ENCODE data around the gene E2F3. TPM values are rescaled to one million over a fixed set of nuclear protein-coding genes. Genes with fewer than 3 reads are reported as not detected.

Gene E2F3
- total and polyA plus RNA-seq, 10 of the 15 experiments (the other 5 are each of a cell fraction or from before 2014, with no cell fraction given), result 5.1 to 16.8 (median 10.6) TPM

DNA sequence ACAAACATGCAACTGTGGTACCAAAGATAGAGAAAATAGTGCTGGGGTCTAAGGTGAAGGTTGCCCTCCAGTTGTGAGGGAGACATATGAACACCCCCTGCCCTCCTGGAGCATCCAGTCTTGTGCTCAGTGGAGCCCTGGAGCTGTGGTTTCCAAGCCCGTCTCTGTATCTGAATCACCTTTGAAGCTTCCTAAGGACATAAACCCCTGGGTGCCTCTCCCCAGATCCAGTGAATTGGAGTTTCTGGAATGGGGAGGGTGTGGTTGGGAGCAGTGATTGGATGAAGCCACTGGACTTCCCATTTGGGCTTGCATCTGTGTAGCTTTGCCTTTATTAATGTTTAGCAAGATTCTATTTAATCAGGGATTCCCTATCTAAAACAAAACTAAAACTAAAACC is 22.4 kb upstream of the E2F3 start:
- FAIRE-seq, result no peak
- 75% methylated on average over 1 of the region's 1 CpG for WGBS (ENCODE audit: insufficient coverage, insufficient replicate concordance, low lambda C conversion rate, missing lambda C conversion rate)
- intact Hi-C loops (cut with micrococcal nuclease; ENCODE audit: unreplicated experiment), result no loop called here

More for the DNA sequence above, 22.4 kb upstream of the E2F3 start:
- no peak overlapping the region for H3K4me2 ChIP-seq (ENCODE audit: control insufficient read depth, insufficient read depth)
- H3K79me2 ChIP-seq (ENCODE audit: control insufficient read depth, insufficient read depth, low read length), result no peaks in the 10 kb centered on the region
- no peak overlapping the region for H3K4me3 ChIP-seq
- BruUV-seq (replicated peaks), result no TSS peak
- ATAC-seq (no peak), DNase-seq (ENCODE audit: low read depth, low spot score) (no peak)
- H3K4me1 ChIP-seq (ENCODE audit: control insufficient read depth, insufficient read depth, low read length), result no peaks in the 10 kb centered on the region
- RAD21 ChIA-PET (ENCODE audit: unreplicated experiment), result interaction anchor here (1.1 to 1.3 kb wide), 2 partner anchors 17 to 38 kb away, joined by 3 to 4 read pairs; no protein-coding TSS in a partner anchor
- H3K27ac ChIP-seq (ENCODE audit: control insufficient read depth, insufficient read depth), result no peak overlapping the region
- in situ Hi-C loops (cut with MboI), result no loop called here
- H3K27me3 ChIP-seq (replicated peaks in 1 of 2; ENCODE audit: control insufficient read depth in 2 of 2, insufficient read depth in 2 of 2, low read length in 1 of 2), result no peaks in the 10 kb centered on the region
- no peaks in the 10 kb centered on the region; the same call in 2 of the 3 replicates for H3K9me3 ChIP-seq (replicated peaks; ENCODE audit: control insufficient read depth, insufficient read depth, low read length)
- SMC1A ChIA-PET (ENCODE audit: uncharacterized antibody, unreplicated experiment), result interaction anchor here (1.0 to 1.5 kb wide), 5 partner anchors 8 to 30 kb away, joined by 3 to 5 read pairs (median 3); no protein-coding TSS in a partner anchor
- H3K36me3 ChIP-seq (ENCODE audit: control insufficient read depth in 2 of 2, insufficient read depth in 2 of 2, low read length in 1 of 2), result no peaks in the 10 kb centered on the region
- no peak for TF ChIP-seq TAF1 (IDR thresholded peaks at IDR 0.05; ENCODE audit: borderline replicate concordance, low read depth, low read length)
- TF ChIP-seq, protein P1, sequence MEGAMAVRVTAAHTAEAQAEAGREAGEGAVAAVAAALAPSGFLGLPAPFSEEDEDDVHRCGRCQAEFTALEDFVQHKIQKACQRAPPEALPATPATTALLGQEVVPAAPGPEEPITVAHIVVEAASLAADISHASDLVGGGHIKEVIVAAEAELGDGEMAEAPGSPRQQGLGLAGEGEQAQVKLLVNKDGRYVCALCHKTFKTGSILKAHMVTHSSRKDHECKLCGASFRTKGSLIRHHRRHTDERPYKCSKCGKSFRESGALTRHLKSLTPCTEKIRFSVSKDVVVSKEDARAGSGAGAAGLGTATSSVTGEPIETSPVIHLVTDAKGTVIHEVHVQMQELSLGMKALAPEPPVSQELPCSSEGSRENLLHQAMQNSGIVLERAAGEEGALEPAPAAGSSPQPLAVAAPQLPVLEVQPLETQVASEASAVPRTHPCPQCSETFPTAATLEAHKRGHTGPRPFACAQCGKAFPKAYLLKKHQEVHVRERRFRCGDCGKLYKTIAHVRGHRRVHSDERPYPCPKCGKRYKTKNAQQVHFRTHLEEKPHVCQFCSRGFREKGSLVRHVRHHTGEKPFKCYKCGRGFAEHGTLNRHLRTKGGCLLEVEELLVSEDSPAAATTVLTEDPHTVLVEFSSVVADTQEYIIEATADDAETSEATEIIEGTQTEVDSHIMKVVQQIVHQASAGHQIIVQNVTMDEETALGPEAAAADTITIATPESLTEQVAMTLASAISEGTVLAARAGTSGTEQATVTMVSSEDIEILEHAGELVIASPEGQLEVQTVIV (IDR thresholded peaks at IDR 0.05; ENCODE audit: borderline replicate concordance, partially characterized antibody), result no peak
- no peak for TF ChIP-seq CBX5 (IDR thresholded peaks at IDR 0.05; ENCODE audit: low read depth)
- TF ChIP-seq POLR2AphosphoS5 (IDR thresholded peaks at IDR 0.05; ENCODE audit: low read length), result no peak
- TF ChIP-seq CHD4 (IDR thresholded peaks at IDR 0.05), result no peak
- no peak for TF ChIP-seq MTA3 (IDR thresholded peaks at IDR 0.05; ENCODE audit: borderline replicate concordance, low read length)
- TF ChIP-seq SREBF2 (IDR thresholded peaks at IDR 0.05; ENCODE audit: low read length), result no peak
- TF ChIP-seq, protein P2, sequence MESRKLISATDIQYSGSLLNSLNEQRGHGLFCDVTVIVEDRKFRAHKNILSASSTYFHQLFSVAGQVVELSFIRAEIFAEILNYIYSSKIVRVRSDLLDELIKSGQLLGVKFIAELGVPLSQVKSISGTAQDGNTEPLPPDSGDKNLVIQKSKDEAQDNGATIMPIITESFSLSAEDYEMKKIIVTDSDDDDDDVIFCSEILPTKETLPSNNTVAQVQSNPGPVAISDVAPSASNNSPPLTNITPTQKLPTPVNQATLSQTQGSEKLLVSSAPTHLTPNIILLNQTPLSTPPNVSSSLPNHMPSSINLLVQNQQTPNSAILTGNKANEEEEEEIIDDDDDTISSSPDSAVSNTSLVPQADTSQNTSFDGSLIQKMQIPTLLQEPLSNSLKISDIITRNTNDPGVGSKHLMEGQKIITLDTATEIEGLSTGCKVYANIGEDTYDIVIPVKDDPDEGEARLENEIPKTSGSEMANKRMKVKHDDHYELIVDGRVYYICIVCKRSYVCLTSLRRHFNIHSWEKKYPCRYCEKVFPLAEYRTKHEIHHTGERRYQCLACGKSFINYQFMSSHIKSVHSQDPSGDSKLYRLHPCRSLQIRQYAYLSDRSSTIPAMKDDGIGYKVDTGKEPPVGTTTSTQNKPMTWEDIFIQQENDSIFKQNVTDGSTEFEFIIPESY (IDR thresholded peaks at IDR 0.05), result no peak
- TF ChIP-seq TCF7 (IDR thresholded peaks at IDR 0.05; ENCODE audit: borderline replicate concordance), result no peak
- no peak overlapping the region for H2AFZ ChIP-seq (ENCODE audit: control insufficient read depth, low read depth, low read length)
- no peak overlapping the region for H3K9ac ChIP-seq (ENCODE audit: control insufficient read depth, insufficient read depth, low read length)
- CTCF ChIA-PET, result interaction anchor here (0.9 to 1.9 kb wide), 2 partner anchors 10 to 20 kb away, joined by 3 to 6 read pairs; no protein-coding TSS in a partner anchor
- no peaks in the 10 kb centered on the region for H4K20me1 ChIP-seq (ENCODE audit: control insufficient read depth, insufficient read depth)
- POLR2A ChIA-PET, result interaction anchor here (1.3 kb wide), 1 partner anchor 12 kb away, joined by 3 read pairs; no protein-coding TSS in a partner anchor
